T-helper 2 cell treated with Interferon-gamma antibody and Interleukin-4, amounts not matched to agents 100 ng/mL and 5 ng/mL, for 36 hours (primary cell): ENCODE measurements around the gene HIBCH. TPM values are rescaled to one million over a fixed set of nuclear protein-coding genes. Genes with fewer than 3 reads are reported as not detected.
"Not testable (repeated sequence)": the region's sequence is repeated elsewhere in the genome, so short reads cannot be mapped to it uniquely, and the experiment has no call there.

Source experiments
- intact Hi-C: fragments of 100-400 bp; cut with micrococcal nuclease; formaldehyde crosslinking; loops from one replicate; pipeline ENCODE4 v1.15.1; 2023
- total RNA-seq: library from RNA; stranded (reverse); gene quantifications from 2 replicates; pipeline ENCODE4 v1.2.3, GENCODE V29; 2022

Gene HIBCH
- total RNA-seq, 1 donor from 2014 or later = 18.6 TPM

GRCh38 chr2:190254063-190254850 is 65.4 kb downstream of the HIBCH start:
- intact Hi-C loops = no loop called here

DNA sequence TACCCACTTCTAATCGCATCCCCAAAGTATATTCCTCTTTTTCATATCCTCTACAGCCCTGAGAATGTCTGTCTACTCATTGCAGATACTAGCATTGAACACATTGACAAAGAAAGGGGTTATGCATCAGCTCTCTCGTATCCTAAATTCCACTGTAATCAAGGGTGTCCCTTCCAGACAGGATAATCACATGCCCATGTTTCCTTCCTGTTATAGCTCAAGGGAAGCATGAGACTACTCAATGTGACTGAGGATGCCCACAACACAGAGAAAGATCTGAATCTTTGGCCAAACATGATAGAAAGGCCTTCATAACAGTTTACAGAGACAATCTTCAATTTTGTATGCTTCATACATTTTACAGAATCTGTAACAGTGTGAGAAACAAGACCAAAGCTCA is 69.2 kb downstream of the HIBCH start:
- intact Hi-C loops = no loop called here

- intact Hi-C loops = no loop called here
These were observed 84.0 kb downstream of the HIBCH start for GRCh38 chr2:190235551-190236075.

GRCh38 chr2:190235101-190235500 is 84.5 kb downstream of the HIBCH start:
- intact Hi-C loops = no loop called here

- intact Hi-C loops = not testable (repeated sequence)
These were observed 95.6 kb downstream of the HIBCH start for GRCh38 chr2:190223989-190224388.

DNA sequence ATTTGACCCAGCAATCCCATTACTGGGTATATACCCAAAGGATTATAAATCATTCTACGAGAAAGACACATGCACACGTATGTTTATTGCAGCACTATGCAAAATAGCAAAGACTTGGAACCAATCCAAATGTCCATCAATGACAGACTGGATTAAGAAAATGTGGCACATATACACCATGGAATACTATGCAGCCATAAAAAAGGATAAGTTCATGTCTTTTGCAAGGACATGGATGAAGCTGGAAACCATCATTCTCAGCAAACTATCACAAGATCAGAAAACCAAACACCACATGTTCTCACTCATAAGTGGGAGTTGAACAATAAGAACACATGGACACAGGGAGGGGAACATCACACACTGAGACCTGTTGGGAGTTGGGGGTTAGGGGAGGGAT is 96.9 kb downstream of the HIBCH start:
- intact Hi-C loops = not testable (repeated sequence)

GRCh38 chr2:190221429-190221828 is 98.2 kb downstream of the HIBCH start:
- intact Hi-C loops = no loop called here

DNA sequence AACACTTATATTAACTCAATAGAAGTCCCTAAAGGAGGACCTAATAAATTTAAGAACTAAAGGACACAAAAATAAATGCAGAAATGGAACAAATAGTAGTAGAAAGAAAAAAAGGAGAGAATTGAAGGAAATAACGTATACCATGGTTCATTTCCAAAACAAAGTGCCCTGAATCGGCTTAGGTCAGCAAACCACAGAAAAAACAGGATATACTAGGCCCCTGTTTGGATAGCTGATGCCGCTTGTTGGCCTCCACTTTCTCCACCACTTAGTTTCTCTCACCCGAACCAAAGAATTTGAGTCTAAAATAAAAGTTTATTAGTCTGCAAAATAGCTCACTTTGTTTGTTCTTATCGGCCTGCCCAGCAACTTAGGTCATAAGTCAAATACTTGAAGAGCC is 100.4 kb downstream of the HIBCH start:
- intact Hi-C loops = no loop called here

DNA sequence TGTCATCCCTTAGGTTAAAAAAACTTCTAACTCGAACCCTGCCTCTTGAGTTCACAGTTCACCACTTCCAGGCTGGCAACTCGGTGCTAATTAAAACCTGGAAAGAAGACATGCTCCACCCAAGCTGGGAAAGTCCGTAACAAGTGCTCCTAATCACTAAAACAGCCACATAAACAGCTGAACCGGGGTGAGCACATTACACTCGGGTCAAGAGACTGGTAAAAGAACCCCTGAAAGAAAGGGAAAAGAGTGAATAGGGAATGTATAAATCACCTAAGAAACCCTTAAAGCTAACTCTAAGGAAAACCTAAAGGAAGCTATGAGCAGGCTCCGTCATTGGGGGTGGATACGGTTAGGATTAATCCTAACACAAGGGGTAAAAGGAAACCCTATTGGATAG is 102.0 kb downstream of the HIBCH start:
- intact Hi-C loops = no loop called here

DNA sequence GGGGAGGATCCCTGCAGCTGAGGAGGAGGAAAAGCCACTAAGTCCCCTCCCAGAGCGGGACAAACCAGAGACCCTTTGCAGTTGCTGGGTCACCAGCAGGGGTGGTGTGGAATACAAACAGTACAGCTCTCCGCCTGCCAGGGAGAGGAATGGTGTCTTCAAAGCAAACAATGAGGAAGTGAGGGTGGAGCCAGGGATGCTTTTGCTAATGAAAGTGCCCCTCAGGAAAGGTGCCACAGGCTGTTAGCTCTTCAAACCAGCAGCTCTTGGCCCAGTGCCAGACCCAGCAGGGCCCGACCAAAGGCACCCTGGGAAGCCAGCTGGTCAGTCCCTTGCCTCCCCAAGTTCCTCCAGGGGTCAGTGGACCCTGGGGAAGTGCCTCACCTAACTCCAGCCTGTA is 102.8 kb downstream of the HIBCH start:
- intact Hi-C loops = no loop called here

GRCh38 chr2:190215620-190216019 is 104.0 kb downstream of the HIBCH start:
- intact Hi-C loops = no loop called here

- intact Hi-C loops = no loop called here
These were observed 105.0 kb downstream of the HIBCH start for GRCh38 chr2:190214426-190215194.

DNA sequence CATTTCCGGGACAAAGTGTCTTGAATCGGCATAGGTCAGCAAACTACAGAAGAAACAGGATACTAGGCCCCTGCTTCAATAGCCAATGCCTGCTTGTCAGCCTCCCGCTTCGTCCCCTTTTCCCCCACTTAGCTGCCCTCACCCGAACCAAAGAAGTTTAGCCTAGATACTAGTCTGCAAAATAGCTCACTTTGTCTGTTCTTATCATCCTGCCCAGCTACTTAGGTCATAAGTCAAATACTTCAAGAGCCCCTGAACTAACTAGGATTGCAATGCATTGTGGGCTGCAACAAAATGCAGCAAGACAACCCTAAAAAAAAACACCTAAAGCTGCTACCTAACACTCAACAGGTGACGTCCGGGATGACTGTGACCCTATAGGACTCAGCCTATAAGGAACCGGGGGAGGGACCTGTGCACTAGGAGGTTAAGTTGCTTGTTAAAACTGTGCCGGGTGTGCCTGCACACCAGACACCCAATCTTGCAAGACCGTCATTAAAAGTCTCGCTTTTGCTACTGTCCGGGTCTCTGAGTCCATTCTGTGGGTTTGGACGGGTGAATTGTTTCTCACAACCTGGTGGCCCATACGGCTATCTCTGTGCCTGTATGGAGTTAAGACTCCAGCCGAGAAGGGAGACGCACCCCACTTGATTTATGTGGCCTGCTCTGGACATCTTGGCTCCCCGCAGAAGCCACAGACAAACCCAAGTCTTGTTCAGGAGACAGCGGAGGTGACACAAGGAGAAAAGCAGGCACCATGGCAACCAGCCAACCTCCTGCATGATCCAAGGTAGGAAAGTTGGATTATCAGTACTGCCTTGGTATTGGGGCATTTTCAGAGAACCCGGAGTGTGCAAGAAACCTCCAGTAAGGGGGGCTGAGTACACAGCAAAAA is 105.9 kb downstream of the HIBCH start:
- intact Hi-C loops = no loop called here

- intact Hi-C loops = no loop called here
These were observed 109.2 kb downstream of the HIBCH start for GRCh38 chr2:190210471-190210870.

DNA sequence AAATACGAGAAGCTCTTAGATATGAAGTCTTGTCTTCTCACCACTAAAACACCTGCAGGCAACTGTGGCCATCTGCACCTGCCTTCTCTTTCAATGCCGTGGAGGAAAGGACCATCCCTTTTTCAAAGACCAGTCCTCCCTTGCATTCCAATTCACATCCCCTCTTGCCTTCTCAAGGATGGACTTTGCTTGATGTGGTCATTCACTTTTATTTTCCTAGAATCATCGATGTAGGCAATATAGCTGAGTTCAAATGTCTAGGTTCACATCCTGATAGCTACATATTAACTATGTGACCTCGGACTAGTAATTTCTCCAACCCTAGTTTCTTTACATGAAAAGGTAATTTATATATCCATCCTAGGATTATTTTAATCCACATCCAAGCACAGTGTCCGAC is 110.1 kb downstream of the HIBCH start:
- intact Hi-C loops = no loop called here

DNA sequence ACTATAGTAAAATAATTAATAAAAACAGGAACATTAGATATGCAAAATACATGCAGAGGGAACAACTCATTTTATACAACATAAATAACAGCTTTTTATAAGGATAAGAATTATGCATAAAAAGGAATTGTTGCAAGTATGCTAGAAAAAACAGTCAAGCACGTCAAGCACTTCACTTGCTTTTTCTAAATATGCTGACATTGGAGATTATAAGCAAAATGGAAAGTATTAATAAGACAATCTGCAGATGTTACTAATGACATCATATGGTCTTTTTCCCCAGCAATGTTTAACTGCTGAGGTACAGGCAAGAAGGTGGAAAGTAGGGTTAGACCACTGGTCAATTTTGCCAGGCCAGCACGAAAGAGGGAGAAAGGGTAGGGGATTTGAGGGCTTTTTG is 111.7 kb downstream of the HIBCH start:
- intact Hi-C loops = no loop called here

- intact Hi-C loops = no loop called here
These were observed 114.0 kb downstream of the HIBCH start for GRCh38 chr2:190205657-190206056.

DNA sequence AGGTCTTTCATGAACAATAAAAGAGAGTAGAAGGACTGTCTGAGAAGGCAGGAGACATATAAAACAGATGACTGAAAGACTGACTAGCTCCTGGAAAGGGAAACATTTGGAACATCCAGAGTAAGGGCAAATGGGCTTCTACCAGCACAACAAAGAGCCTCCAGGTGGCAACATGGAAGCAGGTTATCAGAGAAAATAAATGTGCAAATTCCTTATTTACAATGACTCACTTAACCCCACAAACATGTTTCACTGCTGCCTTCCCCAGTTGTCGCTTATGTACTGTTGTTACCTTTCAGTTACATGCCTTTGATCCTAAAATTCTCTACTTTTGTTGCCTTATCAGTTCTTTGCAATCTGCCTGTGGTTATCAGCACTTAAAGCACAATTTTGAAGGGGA is 117.0 kb downstream of the HIBCH start:
- intact Hi-C loops = no loop called here

DNA sequence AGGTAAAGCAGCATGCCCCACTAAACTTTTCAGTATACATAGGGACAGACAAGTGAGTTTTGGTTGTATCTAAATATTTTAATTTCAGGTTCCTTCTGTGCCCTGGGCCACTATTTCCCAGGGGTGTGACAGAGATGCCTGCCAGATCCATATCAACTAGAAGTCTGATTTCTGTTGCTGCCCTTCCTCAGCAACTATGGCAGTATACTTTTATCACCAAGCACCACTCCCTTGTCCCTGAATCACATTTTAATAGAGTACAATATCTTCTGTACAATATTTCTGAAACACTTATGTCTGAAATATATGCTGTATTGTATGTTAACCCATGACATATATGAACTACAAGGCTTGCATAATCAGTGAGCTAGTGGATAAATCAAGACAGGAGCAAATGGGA is 117.6 kb downstream of the HIBCH start:
- intact Hi-C loops = no loop called here

GRCh38 chr2:190200603-190201002 is 119.0 kb downstream of the HIBCH start:
- intact Hi-C loops = no loop called here

DNA sequence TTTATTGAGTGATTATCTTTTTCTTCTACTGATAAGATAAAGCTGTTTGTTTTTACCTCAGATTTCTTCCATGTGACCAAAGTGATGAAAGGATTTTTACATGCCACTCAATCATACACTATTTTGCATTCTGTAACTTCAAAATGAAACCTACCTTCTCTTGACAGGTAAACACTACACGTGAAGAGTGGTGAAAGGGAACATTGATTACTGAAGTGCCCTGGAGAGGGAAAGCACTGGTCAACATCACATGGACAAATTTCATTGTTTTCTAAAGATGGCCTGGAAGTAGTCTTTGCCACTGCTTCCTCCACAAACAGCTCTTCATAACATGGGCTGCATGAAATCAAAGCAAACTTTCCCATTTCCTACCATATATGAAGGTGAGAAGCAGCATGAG is 120.1 kb downstream of the HIBCH start:
- intact Hi-C loops = no loop called here

GRCh38 chr2:190199109-190199508 is 120.5 kb downstream of the HIBCH start:
- intact Hi-C loops = no loop called here
